AG09309 (cell line): ENCODE measurements around the gene ELOVL5.

Experiments used
- DNase-seq: peaks from one replicate; pipeline ENCODE4 v3.0.0-alpha.2; 2010; ENCODE audit warnings: low read depth
- H3K4me3 ChIP-seq: 2 replicates; pipeline ENCODE4 v1.5.1; 2011; ENCODE audit warnings: mild to moderate bottlenecking, low read depth, low read length, moderate library complexity; ENCODE audit not compliant: control insufficient read depth
- CTCF ChIP-seq: IDR thresholded peaks from 2 replicates; pipeline ENCODE4 v1.5.1; 2011; ENCODE audit warnings: mild to moderate bottlenecking, low read depth, low read length, inconsistent platforms; ENCODE audit not compliant: insufficient read depth, control insufficient read depth; ENCODE audit errors: missing control alignments

ELOVL5 gene

GRCh38 chr6:53236241-53236640, 112.5 kb downstream of the ELOVL5 start:
- no peak for TF ChIP-seq CTCF
- H3K4me3 ChIP-seq = no peak overlapping the region
- DNase-seq = no peak

GRCh38 chr6:53235508-53235907, 113.2 kb downstream of the ELOVL5 start:
- no peak for DNase-seq
- no peak for TF ChIP-seq CTCF
- no peak overlapping the region for H3K4me3 ChIP-seq

- H3K4me3 ChIP-seq = no peak overlapping the region
- TF ChIP-seq CTCF = no peak
- no peak for DNase-seq
Observed at GRCh38 chr6:53233309-53233708, 115.4 kb downstream of the ELOVL5 start.

- no peak overlapping the region for H3K4me3 ChIP-seq
- no peak for DNase-seq
- TF ChIP-seq CTCF = no peak
Observed at GRCh38 chr6:53230775-53231467, 117.8 kb downstream of the ELOVL5 start.

GRCh38 chr6:53227847-53228246, 120.9 kb downstream of the ELOVL5 start:
- no peak overlapping the region for H3K4me3 ChIP-seq
- DNase-seq = no peak
- no peak for TF ChIP-seq CTCF

- DNase-seq = no peak
- H3K4me3 ChIP-seq = no peak overlapping the region
- no peak for TF ChIP-seq CTCF
Observed at GRCh38 chr6:53220605-53221004, 128.1 kb downstream of the ELOVL5 start.
